ENCODE results near the gene CKB. TPM values are rescaled to one million over a fixed set of nuclear protein-coding genes. Genes with fewer than 3 reads are reported as not detected.
"Not testable (repeated sequence)": the region's sequence is repeated elsewhere in the genome, so short reads cannot be mapped to it uniquely, and the experiment has no call there.

The CKB gene
- total RNA-seq, 1 donor from 2014 or later = 64.7 TPM

DNA sequence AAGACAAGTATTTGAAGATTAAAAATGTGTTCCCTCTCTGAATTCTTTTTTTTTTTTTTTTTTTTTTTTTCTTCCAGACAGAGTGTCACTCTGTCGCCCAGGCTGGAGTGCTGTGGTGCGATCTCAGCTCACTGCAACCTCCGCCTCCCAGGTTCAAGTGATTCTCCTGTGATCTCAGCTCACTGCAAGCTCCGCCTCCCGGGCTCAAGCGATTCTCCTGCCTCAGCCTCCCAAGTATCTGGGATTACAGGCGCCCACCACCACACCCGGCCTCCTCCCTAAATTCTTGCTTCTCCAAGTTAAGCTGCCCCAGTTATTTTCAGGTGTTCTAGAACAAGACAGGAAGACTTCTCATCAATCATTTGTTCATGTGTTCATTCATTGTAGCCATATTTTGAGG, 10.4 kb downstream of the CKB start:
- Histone ChIP-seq H3K9ac (ENCODE audit: low read depth in 1 of 3, low read length in 3 of 3) (peak overlapping the region in 2 of 3 donors; percentile 34 to 79), H3K36me3 (ENCODE audit: control insufficient read depth in 3 of 3, insufficient read depth in 3 of 3, low read length in 3 of 3) (peaks cover 11 to 16% (median 12%) of the 10 kb centered on the region in 3 donors), H3K4me1 (ENCODE audit: control insufficient read depth in 3 of 3, insufficient read depth in 3 of 3, low read length in 3 of 3) (peaks cover 14 to 19% (median 17%) of the 10 kb centered on the region in 3 donors), H3K27ac (ENCODE audit: low read depth, low read length) (peak overlapping the region; percentile 71)
- H3K27me3 ChIP-seq (ENCODE audit: control insufficient read depth in 3 of 3, insufficient read depth in 3 of 3, low read length in 3 of 3); H3K4me3 ChIP-seq (ENCODE audit: low read length in 3 of 3); H3K9me3 ChIP-seq (ENCODE audit: control insufficient read depth in 3 of 3, low read length in 3 of 3): not testable (repeated sequence)

DNA sequence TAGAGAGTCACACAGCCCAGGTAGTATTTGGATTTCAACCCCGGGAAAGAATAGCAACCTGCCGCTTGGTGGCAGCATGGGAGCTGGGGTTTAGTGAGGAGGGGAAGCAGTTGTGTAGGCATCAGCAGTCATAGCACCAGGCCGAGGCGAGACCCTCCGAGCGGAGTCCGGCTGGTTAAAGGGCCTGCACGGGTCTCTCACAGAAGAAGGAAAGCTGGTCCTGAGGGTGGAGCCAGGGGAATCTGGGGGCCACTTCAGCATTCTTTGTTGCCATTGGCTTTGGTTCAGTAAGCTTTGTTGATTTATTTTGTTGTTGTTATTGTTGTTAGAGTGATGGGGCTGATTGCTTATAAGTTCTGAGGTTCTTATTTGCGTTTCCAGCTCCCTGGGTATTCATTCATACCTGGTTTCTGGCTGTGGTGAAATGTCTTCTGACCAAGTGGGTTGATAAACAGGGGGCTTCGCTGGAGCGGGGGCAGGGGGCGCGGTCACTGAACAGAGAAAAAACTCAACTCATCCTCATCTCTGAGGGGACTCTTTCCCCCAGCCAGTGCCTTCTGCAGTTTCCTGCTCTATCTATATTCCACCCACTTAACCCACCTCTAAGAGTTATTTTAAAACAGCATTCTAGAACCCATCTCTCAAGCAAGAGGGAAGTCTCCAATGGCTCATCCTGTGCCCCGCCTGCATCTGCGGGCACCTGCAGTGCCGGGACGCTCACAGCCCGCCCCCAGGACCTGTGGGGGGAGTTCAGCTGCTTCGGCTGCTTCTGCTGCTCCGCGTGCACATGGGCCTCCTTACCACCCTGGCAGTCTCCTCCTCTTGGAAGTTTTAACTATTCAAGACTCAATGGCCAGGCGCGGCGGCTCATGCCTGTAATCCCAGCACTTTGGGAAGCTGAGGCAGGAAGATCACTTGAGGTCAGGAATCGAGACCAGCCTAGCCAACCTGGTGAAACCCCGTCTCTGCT, 11.6 kb downstream of the CKB start:
- no peaks in the 10 kb centered on the region for H3K9me3 ChIP-seq (ENCODE audit: control insufficient read depth in 3 of 3, low read length in 3 of 3)
- H3K4me3 ChIP-seq (ENCODE audit: low read length in 3 of 3) = no peak overlapping the region
- no peak overlapping the region for H3K9ac ChIP-seq (ENCODE audit: low read depth in 1 of 3, low read length in 3 of 3)
- peaks cover 11 to 17% (median 17%) of the 10 kb centered on the region in 3 donors for H3K36me3 ChIP-seq (ENCODE audit: control insufficient read depth in 3 of 3, insufficient read depth in 3 of 3, low read length in 3 of 3)
- H3K4me1 ChIP-seq (ENCODE audit: control insufficient read depth in 3 of 3, insufficient read depth in 3 of 3, low read length in 3 of 3) = peaks cover 14 to 19% (median 17%) of the 10 kb centered on the region in 3 donors
- no peak overlapping the region for H3K27ac ChIP-seq (ENCODE audit: low read depth, low read length)
- H3K27me3 ChIP-seq (ENCODE audit: control insufficient read depth in 3 of 3, insufficient read depth in 3 of 3, low read length in 3 of 3) = no peaks in the 10 kb centered on the region

DNA sequence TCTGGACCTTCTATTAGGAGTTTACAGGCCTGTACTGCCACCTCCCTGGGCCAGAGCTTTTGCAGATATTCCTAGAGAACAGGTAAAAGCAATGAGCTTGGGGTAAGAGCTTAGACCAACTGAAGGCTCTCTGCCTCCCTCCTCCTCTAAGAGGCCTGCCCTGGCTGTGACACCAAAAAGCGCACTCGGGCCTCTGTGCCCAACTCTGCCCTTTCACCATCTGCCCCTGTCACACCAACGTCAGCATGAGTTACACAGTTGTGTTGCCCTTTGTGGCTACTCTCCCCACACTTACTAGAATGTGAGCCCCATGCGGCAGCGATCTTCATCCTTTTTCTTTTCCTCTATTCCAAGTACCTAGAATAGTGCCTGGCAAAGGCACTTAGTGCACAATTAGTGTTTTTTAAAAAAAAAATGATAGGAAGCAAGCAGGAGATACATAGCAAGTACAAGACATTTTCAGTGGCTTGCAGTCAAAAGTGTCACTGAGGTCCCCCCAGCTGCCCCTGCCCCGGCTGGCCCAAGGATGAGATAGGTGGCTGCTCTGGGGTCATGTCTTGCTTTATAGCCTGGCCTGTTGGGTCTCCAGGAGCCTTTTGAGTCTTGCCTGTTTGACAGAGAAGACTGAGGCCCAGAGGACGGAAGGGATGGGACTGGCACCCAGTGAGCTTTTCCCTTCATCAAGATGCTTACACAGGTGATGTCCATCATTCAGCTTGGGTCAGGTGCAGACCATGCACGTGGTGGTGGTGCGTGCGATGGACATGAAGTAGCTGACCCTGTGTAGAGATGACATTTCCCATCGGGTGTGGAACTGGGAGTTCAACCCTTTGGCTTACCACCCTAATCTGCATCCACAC, 12.5 kb downstream of the CKB start:
- H3K36me3 ChIP-seq (ENCODE audit: control insufficient read depth in 3 of 3, insufficient read depth in 3 of 3, low read length in 3 of 3) = peaks cover 16 to 23% (median 20%) of the 10 kb centered on the region in 3 donors
- peaks cover 14 to 19% (median 17%) of the 10 kb centered on the region in 3 donors for H3K4me1 ChIP-seq (ENCODE audit: control insufficient read depth in 3 of 3, insufficient read depth in 3 of 3, low read length in 3 of 3)
- H3K27ac ChIP-seq (ENCODE audit: low read depth, low read length) = no peak overlapping the region
- H3K27me3 ChIP-seq (ENCODE audit: control insufficient read depth in 3 of 3, insufficient read depth in 3 of 3, low read length in 3 of 3) = no peaks in the 10 kb centered on the region
- no peak overlapping the region for H3K4me3 ChIP-seq (ENCODE audit: low read length in 3 of 3)
- no peaks in the 10 kb centered on the region for H3K9me3 ChIP-seq (ENCODE audit: control insufficient read depth in 3 of 3, low read length in 3 of 3)
- no peak overlapping the region for H3K9ac ChIP-seq (ENCODE audit: low read depth in 1 of 3, low read length in 3 of 3)

DNA sequence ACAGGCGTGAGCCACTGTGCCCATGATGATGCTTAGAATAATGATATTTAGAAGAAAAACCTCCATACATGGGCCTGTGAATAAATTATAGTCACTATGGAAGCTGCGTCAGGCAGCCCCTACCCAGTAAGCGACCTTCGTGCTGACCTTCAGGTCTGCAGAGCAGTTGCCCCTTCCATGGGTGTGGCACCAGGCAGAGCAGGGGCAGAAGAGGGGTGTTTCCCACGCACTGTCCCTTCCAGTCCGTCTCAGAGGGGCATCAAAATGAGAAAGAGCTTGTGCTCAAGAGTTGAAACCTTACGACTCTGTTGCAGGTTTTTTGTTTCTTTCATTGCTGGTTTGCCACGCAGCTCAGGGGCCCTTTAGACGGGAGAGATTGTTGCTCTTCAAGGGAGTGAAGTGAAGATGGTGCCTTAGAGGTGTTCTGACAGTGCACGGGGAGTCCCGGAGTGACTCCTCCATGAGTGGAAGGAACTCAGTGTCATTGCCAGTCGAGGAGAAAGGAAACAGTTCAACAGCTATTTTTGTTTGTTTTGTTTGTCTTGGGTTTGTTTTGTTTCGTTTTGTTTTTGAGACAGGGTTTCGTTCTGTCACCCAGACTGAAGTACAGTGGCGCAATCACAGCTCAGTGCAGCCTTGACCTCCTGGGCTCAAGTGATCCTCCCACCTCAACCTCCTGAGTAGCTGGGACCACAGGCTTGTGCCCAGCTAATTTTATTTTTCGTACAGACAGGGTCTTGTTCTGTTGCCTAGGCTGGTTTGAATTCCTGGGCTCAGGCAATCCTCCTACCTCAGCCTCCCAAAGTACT, 13.9 kb downstream of the CKB start:
- H3K9ac ChIP-seq (ENCODE audit: low read depth in 1 of 3, low read length in 3 of 3) = no peak overlapping the region
- H3K27me3 ChIP-seq (ENCODE audit: control insufficient read depth in 3 of 3, insufficient read depth in 3 of 3, low read length in 3 of 3) = no peaks in the 10 kb centered on the region
- H3K9me3 ChIP-seq (ENCODE audit: control insufficient read depth in 3 of 3, low read length in 3 of 3) = no peaks in the 10 kb centered on the region
- H3K4me1 ChIP-seq (ENCODE audit: control insufficient read depth in 3 of 3, insufficient read depth in 3 of 3, low read length in 3 of 3) = peaks cover 14 to 15% (median 15%) of the 10 kb centered on the region in 3 donors
- peaks cover 27 to 34% (median 28%) of the 10 kb centered on the region in 3 donors for H3K36me3 ChIP-seq (ENCODE audit: control insufficient read depth in 3 of 3, insufficient read depth in 3 of 3, low read length in 3 of 3)
- H3K27ac ChIP-seq (ENCODE audit: low read depth, low read length) = no peak overlapping the region
- no peak overlapping the region for H3K4me3 ChIP-seq (ENCODE audit: low read length in 3 of 3)

DNA sequence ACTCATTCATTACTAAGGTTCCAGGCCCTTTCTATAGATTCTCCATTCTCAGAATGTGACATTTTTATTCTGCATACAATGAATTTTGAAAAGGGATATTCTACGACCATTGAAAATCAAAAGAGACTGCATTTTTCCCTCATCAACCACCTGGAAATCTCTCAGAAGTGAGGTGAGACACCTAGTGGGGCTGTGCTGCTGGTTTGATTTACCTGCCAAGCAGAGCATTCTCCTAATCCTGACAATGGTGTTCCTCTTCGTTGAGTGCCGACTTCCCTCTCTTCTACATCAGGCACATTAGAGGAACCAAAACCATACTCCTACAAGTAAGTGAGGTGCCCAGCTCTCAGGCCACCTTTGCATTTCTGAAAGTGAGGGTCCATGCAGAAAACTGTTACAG, 14.9 kb downstream of the CKB start:
- Histone ChIP-seq H3K9ac (ENCODE audit: low read depth in 1 of 3, low read length in 3 of 3) (no peak overlapping the region), H3K4me1 (ENCODE audit: control insufficient read depth in 3 of 3, insufficient read depth in 3 of 3, low read length in 3 of 3) (peaks cover 5% of the 10 kb centered on the region in 3 donors), H3K27ac (ENCODE audit: low read depth, low read length) (no peak overlapping the region), H3K36me3 (ENCODE audit: control insufficient read depth in 3 of 3, insufficient read depth in 3 of 3, low read length in 3 of 3) (peaks cover 35 to 44% (median 36%) of the 10 kb centered on the region in 3 donors), H3K9me3 (ENCODE audit: control insufficient read depth in 3 of 3, low read length in 3 of 3) (no peaks in the 10 kb centered on the region), H3K27me3 (ENCODE audit: control insufficient read depth in 3 of 3, insufficient read depth in 3 of 3, low read length in 3 of 3) (no peaks in the 10 kb centered on the region), H3K4me3 (ENCODE audit: low read length in 3 of 3) (no peak overlapping the region)

DNA sequence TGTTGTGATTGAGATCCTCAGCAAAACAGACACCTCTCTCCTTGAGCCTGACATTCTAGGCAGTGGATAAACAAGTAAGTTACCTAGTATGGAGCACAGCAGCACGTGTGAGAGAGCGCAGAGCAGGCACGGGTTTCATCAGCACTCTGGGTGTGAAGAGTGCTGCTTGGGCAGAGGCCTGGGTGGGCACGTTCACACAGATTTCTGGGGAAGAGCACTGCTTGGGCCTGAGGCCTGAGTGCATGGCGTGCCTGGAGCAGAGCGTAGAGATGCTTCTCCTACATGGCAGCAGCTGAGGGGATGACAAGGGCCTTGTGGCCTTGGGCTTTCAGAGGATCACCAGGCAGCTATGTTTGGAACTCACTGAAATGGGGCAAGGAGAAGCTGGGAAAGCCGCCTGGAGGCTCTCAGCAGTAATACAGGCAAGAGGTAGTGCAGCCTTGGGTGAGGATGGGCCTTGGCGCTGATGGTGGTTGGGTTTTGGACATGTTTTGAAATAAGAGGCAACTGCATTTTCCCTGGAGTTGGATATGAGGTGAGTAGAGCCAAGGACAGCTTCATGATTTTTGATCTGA, 17.6 kb downstream of the CKB start:
- no peaks in the 10 kb centered on the region for H3K9me3 ChIP-seq (ENCODE audit: control insufficient read depth in 3 of 3, low read length in 3 of 3)
- H3K27ac ChIP-seq (ENCODE audit: low read depth, low read length) = no peak overlapping the region
- H3K9ac ChIP-seq (ENCODE audit: low read depth in 1 of 3, low read length in 3 of 3) = no peak overlapping the region
- H3K4me3 ChIP-seq (ENCODE audit: low read length in 3 of 3) = no peak overlapping the region
- H3K27me3 ChIP-seq (ENCODE audit: control insufficient read depth in 3 of 3, insufficient read depth in 3 of 3, low read length in 3 of 3) = no peaks in the 10 kb centered on the region
- peaks cover 40 to 58% (median 45%) of the 10 kb centered on the region in 3 donors for H3K36me3 ChIP-seq (ENCODE audit: control insufficient read depth in 3 of 3, insufficient read depth in 3 of 3, low read length in 3 of 3)
- H3K4me1 ChIP-seq (ENCODE audit: control insufficient read depth in 3 of 3, insufficient read depth in 3 of 3, low read length in 3 of 3) = peaks cover 3 to 16% (median 16%) of the 10 kb centered on the region in 3 donors

DNA sequence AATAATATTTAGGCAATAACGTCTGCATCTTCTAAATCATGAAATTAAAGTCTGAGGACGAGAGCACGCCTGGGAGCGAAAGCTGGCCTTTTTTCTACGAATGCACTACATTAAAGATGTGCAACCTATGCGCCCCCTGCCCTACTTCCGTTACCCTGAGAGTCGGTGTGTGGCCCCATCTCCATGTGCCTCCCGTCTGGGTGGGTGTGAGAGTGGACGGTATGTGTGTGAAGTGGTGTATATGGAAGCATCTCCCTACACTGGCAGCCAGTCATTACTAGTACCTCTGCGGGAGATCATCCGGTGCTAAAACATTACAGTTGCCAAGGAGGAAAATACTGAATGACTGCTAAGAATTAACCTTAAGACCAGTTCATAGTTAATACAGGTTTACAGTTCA, 19.3 kb downstream of the CKB start:
- H3K4me1 ChIP-seq (ENCODE audit: control insufficient read depth in 3 of 3, insufficient read depth in 3 of 3, low read length in 3 of 3) = peaks cover 3 to 20% (median 19%) of the 10 kb centered on the region in 3 donors
- no peaks in the 10 kb centered on the region for H3K9me3 ChIP-seq (ENCODE audit: control insufficient read depth in 3 of 3, low read length in 3 of 3)
- no peaks in the 10 kb centered on the region for H3K27me3 ChIP-seq (ENCODE audit: control insufficient read depth in 3 of 3, insufficient read depth in 3 of 3, low read length in 3 of 3)
- peaks cover 43 to 59% (median 45%) of the 10 kb centered on the region in 3 donors for H3K36me3 ChIP-seq (ENCODE audit: control insufficient read depth in 3 of 3, insufficient read depth in 3 of 3, low read length in 3 of 3)
- H3K4me3 ChIP-seq (ENCODE audit: low read length in 3 of 3) = no peak overlapping the region
- no peak overlapping the region for H3K27ac ChIP-seq (ENCODE audit: low read depth, low read length)
- H3K9ac ChIP-seq (ENCODE audit: low read depth in 1 of 3, low read length in 3 of 3) = no peak overlapping the region

DNA sequence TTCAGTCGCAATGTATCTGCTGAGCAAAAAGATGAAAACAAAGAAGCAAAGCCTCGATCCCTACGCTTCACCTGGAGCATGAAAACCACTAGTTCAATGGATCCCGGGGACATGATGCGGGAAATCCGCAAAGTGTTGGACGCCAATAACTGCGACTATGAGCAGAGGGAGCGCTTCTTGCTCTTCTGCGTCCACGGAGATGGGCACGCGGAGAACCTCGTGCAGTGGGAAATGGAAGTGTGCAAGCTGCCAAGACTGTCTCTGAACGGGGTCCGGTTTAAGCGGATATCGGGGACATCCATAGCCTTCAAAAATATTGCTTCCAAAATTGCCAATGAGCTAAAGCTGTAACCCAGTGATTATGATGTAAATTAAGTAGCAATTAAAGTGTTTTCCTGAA, 19.8 kb downstream of the CKB start:
- Histone ChIP-seq H3K4me3 (ENCODE audit: low read length in 3 of 3) (no peak overlapping the region), H3K9ac (ENCODE audit: low read depth in 1 of 3, low read length in 3 of 3) (no peak overlapping the region), H3K9me3 (ENCODE audit: control insufficient read depth in 3 of 3, low read length in 3 of 3) (no peaks in the 10 kb centered on the region), H3K27ac (ENCODE audit: low read depth, low read length) (no peak overlapping the region), H3K4me1 (ENCODE audit: control insufficient read depth in 3 of 3, insufficient read depth in 3 of 3, low read length in 3 of 3) (peaks cover 3 to 20% (median 19%) of the 10 kb centered on the region in 3 donors), H3K27me3 (ENCODE audit: control insufficient read depth in 3 of 3, insufficient read depth in 3 of 3, low read length in 3 of 3) (no peaks in the 10 kb centered on the region), H3K36me3 (ENCODE audit: control insufficient read depth in 3 of 3, insufficient read depth in 3 of 3, low read length in 3 of 3) (peaks cover 42 to 58% (median 45%) of the 10 kb centered on the region in 3 donors)
